ENCODE data around the gene HEPHL1. TPM values are rescaled to one million over a fixed set of nuclear protein-coding genes. Genes with fewer than 3 reads are reported as not detected.
"Not testable (repeated sequence)": the region's sequence is repeated elsewhere in the genome, so short reads cannot be mapped to it uniquely, and the experiment has no call there.

The HEPHL1 gene
- total RNA-seq, 1 donor from 2014 or later = 0.02 TPM

- H3K36me3 ChIP-seq = peaks cover 6% of the 10 kb centered on the region
- no peaks in the 10 kb centered on the region for H3K27me3 ChIP-seq
- H3F3A ChIP-seq (ENCODE audit: low read depth) = no peaks in the 10 kb centered on the region
- no peak overlapping the region for H3K4me2 ChIP-seq
- peaks cover 23% of the 10 kb centered on the region for H3K36me3 Mint-ChIP-seq
- no peak for DNase-seq (ENCODE audit: low spot score)
- H3K9me3 Mint-ChIP-seq = peaks cover 6% of the 10 kb centered on the region
- H3K27me3 Mint-ChIP-seq (ENCODE audit: insufficient read depth, low read depth) = no peaks in the 10 kb centered on the region
- H4K20me1 ChIP-seq (ENCODE audit: low read depth) = peaks cover 42% of the 10 kb centered on the region
- H3K4me1 Mint-ChIP-seq = peaks cover 37% of the 10 kb centered on the region
- H3K27ac Mint-ChIP-seq = no peak overlapping the region
- H3K27ac ChIP-seq = no peak overlapping the region
- H3K79me2 ChIP-seq (ENCODE audit: low read depth) = peaks cover 98% of the 10 kb centered on the region
- H3K4me3 ChIP-seq = no peak overlapping the region
- H3K9ac ChIP-seq = no peak overlapping the region
- H3K4me1 ChIP-seq = peaks cover 11% of the 10 kb centered on the region
- H3K9me3 ChIP-seq (ENCODE audit: low read depth) = no peaks in the 10 kb centered on the region
- TF ChIP-seq EZH2 (IDR thresholded peaks at IDR 0.05) (no peak), EZH2phosphoT487 (IDR thresholded peaks at IDR 0.05) (no peak)
- TF ChIP-seq, protein P1, sequence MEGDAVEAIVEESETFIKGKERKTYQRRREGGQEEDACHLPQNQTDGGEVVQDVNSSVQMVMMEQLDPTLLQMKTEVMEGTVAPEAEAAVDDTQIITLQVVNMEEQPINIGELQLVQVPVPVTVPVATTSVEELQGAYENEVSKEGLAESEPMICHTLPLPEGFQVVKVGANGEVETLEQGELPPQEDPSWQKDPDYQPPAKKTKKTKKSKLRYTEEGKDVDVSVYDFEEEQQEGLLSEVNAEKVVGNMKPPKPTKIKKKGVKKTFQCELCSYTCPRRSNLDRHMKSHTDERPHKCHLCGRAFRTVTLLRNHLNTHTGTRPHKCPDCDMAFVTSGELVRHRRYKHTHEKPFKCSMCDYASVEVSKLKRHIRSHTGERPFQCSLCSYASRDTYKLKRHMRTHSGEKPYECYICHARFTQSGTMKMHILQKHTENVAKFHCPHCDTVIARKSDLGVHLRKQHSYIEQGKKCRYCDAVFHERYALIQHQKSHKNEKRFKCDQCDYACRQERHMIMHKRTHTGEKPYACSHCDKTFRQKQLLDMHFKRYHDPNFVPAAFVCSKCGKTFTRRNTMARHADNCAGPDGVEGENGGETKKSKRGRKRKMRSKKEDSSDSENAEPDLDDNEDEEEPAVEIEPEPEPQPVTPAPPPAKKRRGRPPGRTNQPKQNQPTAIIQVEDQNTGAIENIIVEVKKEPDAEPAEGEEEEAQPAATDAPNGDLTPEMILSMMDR (IDR thresholded peaks at IDR 0.05) = no peak
- no peak overlapping the region for H3K4me3 Mint-ChIP-seq
- H2AFZ ChIP-seq (replicated peaks) = no peak overlapping the region
Observed at GRCh38 chr11:94153320-94153719, 132.2 kb downstream of the HEPHL1 start.

- DNase-seq (ENCODE audit: low spot score) = no peak
- Histone ChIP-seq H3K79me2 (ENCODE audit: low read depth) (peaks cover 95% of the 10 kb centered on the region), H3K9me3 (ENCODE audit: low read depth) (no peaks in the 10 kb centered on the region), H3K9ac (no peak overlapping the region), H3K4me2 (no peak overlapping the region), H3K27me3 (no peaks in the 10 kb centered on the region), H4K20me1 (ENCODE audit: low read depth) (peaks cover 32% of the 10 kb centered on the region), H3K27ac (no peak overlapping the region), H3K36me3 (peaks cover 6% of the 10 kb centered on the region), H3F3A (ENCODE audit: low read depth) (no peaks in the 10 kb centered on the region), H2AFZ (replicated peaks) (no peak overlapping the region), H3K4me1 (peaks cover 11% of the 10 kb centered on the region), H3K4me3 (no peak overlapping the region)
- peaks cover 31% of the 10 kb centered on the region for H3K4me1 Mint-ChIP-seq
- peaks cover 24% of the 10 kb centered on the region for H3K36me3 Mint-ChIP-seq
- TF ChIP-seq EZH2phosphoT487 (IDR thresholded peaks at IDR 0.05) (no peak), EZH2 (IDR thresholded peaks at IDR 0.05) (no peak)
- TF ChIP-seq, protein P1 (IDR thresholded peaks at IDR 0.05) = no peak
- H3K4me3 Mint-ChIP-seq = no peak overlapping the region
- H3K9me3 Mint-ChIP-seq = peaks cover 12% of the 10 kb centered on the region
- H3K27ac Mint-ChIP-seq = no peak overlapping the region
- no peaks in the 10 kb centered on the region for H3K27me3 Mint-ChIP-seq (ENCODE audit: insufficient read depth, low read depth)
Observed at GRCh38 chr11:94154095-94154856, 133.1 kb downstream of the HEPHL1 start.

DNA sequence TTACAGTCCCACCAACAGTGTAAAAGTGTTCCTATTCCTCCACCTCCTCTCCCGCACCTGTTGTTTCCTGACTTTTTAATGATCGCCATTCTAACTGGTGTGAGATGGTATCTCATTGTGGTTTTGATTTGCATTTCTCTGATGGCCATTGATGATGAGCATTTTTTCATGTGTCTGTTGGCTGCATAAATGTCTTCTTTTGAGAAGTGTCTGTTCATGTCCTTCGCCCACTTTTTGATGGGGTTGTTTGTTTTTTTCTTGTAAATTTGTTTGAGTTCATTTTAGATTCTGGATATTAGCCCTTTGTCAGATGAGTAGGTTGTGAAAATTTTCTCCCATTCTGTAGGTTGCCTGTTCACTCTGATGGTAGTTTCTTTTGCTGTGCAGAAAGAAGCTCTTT is 136.2 kb downstream of the HEPHL1 start:
- H3F3A ChIP-seq (ENCODE audit: low read depth); H3K27me3 Mint-ChIP-seq (ENCODE audit: insufficient read depth, low read depth); H3K4me3 ChIP-seq; H3K27ac Mint-ChIP-seq; H4K20me1 ChIP-seq (ENCODE audit: low read depth); H3K4me3 Mint-ChIP-seq; H2AFZ ChIP-seq (replicated peaks); H3K9ac ChIP-seq; H3K27me3 ChIP-seq; H3K4me1 ChIP-seq; H3K36me3 ChIP-seq; H3K27ac ChIP-seq; H3K4me2 ChIP-seq; H3K9me3 ChIP-seq (ENCODE audit: low read depth); DNase-seq (ENCODE audit: low spot score): not testable (repeated sequence)
- peaks cover 91% of the 10 kb centered on the region for H3K79me2 ChIP-seq (ENCODE audit: low read depth)
- Mint-ChIP-seq H3K36me3 (peaks cover 46% of the 10 kb centered on the region), H3K4me1 (peaks cover 13% of the 10 kb centered on the region), H3K9me3 (peaks cover 38% of the 10 kb centered on the region)

Small RNA genes lying within 50 kb of the gene (small RNA-seq; reads per million reads assigned to genes)
- not detected for gene AP002795.1

Other genes starting within 250 kb of the HEPHL1 start
- gene MED17, start 237.1 kb upstream of the HEPHL1 start, total RNA-seq (ENCODE audit: low replicate concordance) = 40.2 and 76.4 TPM in 2 replicates
- 0.25 and 0.37 TPM in 2 replicates for gene VSTM5, start 170.7 kb upstream of the HEPHL1 start, total RNA-seq (ENCODE audit: low replicate concordance)
- gene PANX1, start 107.5 kb downstream of the HEPHL1 start, total RNA-seq (ENCODE audit: low replicate concordance) = 26.1 and 26.4 TPM in 2 replicates

Data from neural progenitor cell (in vitro differentiated cells).